Brain microvascular endothelial cell (primary cell): ENCODE data around the gene PERCC1.

Experiments used
- DNase-seq: peaks from one replicate; pipeline ENCODE4 v3.0.0-alpha.2; 2020
- H3K27ac ChIP-seq: fragments of 250-450 bp; sonication (Bioruptor Pico); 2 replicates; pipeline ENCODE4 v1.5.1; 2020; ENCODE audit warnings: mild to moderate bottlenecking, moderate library complexity
- H3K27me3 ChIP-seq: fragments of 250-450 bp; sonication (Bioruptor Pico); replicated peaks from 2 replicates; pipeline ENCODE4 v1.5.1; 2020; ENCODE audit warnings: mild to moderate bottlenecking
- H3K36me3 ChIP-seq: fragments of 250-450 bp; sonication (Bioruptor Pico); replicated peaks from 2 replicates; pipeline ENCODE4 v1.5.1; 2020; ENCODE audit warnings: mild to moderate bottlenecking
- H3K4me3 ChIP-seq: 2 replicates; pipeline ENCODE4 v1.5.1; 2011; ENCODE audit warnings: low read depth, mild to moderate bottlenecking, control low read depth, low read length, moderate library complexity
- in situ Hi-C: cut with HindIII; loops from 2 replicates; pipeline ENCODE4 v1.10.0; 2017; ENCODE audit warnings: low sequenced_read_pairs, low pct_ligation_motif_present
- TF ChIP-seq, protein P1 (sequence below): IDR thresholded peaks from 2 replicates; pipeline ENCODE4 v1.5.1; 2011; ENCODE audit warnings: low read depth, mild to moderate bottlenecking, moderate library complexity, low read length, control low read depth, inconsistent platforms; ENCODE audit errors: missing control alignments

Gene PERCC1

DNA sequence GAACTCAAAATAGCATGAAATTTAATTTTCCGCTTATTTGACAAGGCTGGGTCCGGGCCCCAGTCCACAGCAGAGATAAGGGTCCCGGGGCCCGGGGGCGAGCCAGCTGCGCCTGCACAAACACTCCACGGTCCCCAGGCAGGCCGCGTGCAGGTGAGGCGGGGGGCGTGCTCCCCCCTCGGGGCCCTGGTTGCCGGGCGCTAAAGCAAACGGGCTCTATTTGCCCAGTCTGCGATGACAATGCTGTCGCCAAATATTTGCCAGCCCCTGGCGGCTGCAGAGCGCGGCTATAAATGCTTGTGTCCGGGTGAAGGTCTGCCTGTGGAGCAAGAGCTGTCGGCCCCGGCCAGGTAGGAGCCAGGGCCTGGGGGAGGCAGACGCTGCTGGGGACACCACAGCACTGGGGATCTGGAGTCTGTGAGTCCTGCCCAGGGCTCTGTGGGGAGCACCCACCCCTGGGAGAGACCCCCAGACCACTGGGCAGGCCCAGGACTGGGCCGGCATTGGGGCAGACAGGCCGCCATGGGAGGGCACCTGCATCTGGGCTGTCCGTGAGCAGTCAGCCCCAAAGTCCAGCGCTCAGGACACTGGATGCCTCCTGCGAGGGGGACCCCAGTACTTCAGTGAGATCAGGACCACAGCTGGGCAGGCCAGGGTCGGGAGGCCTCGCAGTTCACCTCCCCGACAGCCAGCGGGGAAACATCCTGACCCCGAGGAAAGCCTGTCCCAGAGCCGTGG is at the start of gene PERCC1:
Gene PERCC1 (plus strand): TSS at position 320 of the 738 bp plus-strand sequence. CDS start 1,516 bp downstream, outside the sequence.
- no peak within 1 kb of the TSS for H3K27ac ChIP-seq
- H3K4me3 ChIP-seq = no peak within 1 kb of the TSS
- DNase-seq = no peak
- in situ Hi-C loops = no loop called here
- peaks cover 7% of the 10 kb centered on the region for H3K27me3 ChIP-seq
- TF ChIP-seq, protein P1, sequence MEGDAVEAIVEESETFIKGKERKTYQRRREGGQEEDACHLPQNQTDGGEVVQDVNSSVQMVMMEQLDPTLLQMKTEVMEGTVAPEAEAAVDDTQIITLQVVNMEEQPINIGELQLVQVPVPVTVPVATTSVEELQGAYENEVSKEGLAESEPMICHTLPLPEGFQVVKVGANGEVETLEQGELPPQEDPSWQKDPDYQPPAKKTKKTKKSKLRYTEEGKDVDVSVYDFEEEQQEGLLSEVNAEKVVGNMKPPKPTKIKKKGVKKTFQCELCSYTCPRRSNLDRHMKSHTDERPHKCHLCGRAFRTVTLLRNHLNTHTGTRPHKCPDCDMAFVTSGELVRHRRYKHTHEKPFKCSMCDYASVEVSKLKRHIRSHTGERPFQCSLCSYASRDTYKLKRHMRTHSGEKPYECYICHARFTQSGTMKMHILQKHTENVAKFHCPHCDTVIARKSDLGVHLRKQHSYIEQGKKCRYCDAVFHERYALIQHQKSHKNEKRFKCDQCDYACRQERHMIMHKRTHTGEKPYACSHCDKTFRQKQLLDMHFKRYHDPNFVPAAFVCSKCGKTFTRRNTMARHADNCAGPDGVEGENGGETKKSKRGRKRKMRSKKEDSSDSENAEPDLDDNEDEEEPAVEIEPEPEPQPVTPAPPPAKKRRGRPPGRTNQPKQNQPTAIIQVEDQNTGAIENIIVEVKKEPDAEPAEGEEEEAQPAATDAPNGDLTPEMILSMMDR = no peak
- H3K36me3 ChIP-seq = no peaks in the 10 kb centered on the region

DNA sequence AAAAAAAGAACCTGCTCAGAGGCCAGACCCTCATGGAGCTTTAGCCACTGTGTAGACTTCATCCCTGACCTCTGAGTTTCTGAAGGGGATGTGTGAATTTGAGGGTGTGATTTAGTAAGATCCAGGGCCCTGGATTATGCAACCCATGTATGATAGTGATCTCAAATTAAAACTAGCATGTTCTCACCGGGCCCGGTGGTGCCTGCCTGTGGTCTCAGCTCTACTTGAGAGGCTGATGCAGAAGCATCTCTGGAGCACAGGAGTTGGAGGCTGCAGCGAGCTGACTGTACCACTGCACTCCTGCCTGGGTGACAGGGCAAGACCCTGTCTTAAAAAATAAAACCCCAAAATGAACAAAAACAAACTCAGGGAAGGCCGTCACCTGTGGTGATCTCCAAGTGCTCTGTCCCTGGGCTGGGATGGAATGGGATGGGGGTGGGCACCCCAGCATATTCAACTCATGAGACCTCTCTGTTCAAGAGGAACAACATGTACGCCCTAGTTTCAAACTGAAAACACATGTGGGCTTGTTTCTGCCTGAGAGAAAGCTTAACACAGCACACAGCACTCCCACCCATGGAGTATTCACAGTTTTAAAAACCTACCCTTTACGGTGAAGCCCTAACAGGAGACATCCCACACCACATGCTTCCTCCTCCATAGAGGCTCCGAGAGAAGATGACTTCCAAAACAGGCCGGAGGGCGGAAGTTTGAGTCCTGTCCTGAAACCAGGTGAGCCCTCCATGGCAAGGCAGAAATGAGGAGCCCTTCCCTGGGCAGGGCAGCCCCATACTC is 49.1 kb upstream of the PERCC1 start:
- DNase-seq = no peak
- Histone ChIP-seq H3K27me3 (no peaks in the 10 kb centered on the region), H3K27ac (no peak overlapping the region), H3K36me3 (no peaks in the 10 kb centered on the region), H3K4me3 (no peak overlapping the region)
- TF ChIP-seq, protein P1 = no peak
- in situ Hi-C loops = no loop called here

DNA sequence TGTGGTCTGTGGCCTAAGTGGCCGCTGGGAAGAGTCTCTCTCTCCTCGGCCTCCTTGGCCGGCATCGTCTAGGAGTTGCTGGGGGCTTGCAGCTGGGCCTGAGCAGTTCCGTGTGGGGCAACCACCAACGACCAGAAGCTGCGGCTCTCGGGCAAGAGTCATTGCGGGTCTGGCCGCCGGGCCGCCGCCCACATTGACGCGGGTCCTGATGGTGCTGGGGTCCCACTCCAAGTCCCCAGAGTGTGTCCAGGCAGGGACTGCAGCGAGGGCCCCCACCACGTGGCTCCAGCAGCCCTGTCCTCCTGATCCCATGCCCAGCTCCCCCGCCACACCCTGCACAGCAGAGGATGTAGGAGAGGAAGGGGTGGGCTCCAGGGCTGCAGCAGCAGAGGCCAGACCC is 47.3 kb upstream of the PERCC1 start:
- Histone ChIP-seq H3K27ac (no peak overlapping the region), H3K4me3 (no peak overlapping the region), H3K36me3 (no peaks in the 10 kb centered on the region), H3K27me3 (no peaks in the 10 kb centered on the region)
- TF ChIP-seq, protein P1 = no peak
- DNase-seq = no peak
- in situ Hi-C loops = no loop called here

DNA sequence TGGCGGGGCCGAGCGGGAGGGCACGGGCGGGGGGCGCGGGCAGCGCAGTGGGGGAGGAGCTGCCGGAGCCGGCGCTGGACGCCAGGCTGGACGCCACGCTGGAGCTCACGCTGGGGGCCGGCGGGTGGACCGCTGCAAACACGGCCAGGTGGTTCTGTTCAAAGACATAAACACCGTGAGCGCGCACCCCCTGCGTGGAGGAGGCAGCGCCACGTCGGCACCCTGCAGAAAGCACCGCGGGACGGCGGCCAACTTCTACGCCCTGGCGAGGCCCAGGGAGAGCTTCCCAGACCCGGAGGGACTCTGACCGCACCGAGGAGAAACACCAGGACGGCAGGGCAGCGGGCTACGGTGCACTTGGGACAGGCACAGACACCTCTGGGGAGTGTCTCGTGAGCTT is 45.6 kb upstream of the PERCC1 start:
- in situ Hi-C loops = no loop called here
- no peak for DNase-seq
- H3K4me3 ChIP-seq = no peak overlapping the region
- H3K27me3 ChIP-seq = no peaks in the 10 kb centered on the region
- no peak overlapping the region for H3K27ac ChIP-seq
- no peaks in the 10 kb centered on the region for H3K36me3 ChIP-seq
- TF ChIP-seq, protein P1 = no peak

DNA sequence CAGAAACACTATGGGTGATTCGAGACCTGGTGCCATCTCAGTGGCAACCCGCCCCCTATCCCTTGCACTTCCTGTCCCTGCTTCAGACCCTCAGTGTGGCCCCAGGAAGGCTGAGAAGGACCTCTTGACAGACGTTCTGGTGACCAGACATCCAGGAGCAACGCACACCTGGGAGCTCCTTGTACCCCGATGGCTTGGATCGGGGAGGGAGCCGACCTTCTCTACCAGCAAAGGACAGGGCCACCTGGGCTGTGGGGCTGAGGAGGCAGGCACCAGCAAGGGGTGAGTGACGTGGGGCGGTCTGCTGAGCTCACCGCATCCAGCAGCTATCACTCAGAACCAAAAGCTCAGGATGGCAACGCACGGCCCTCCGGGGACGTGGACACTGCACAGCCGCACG is 43.5 kb upstream of the PERCC1 start:
- Histone ChIP-seq H3K4me3 (no peak overlapping the region), H3K36me3 (no peaks in the 10 kb centered on the region), H3K27me3 (no peaks in the 10 kb centered on the region), H3K27ac (no peak overlapping the region)
- TF ChIP-seq, protein P1 = no peak
- in situ Hi-C loops = no loop called here
- DNase-seq = no peak
